Measurements from ENCODE around the gene LAD1.
A peak's percentile ranks its signal among the peaks of the same experiment; 100 is the strongest.

LAD1 gene

DNA sequence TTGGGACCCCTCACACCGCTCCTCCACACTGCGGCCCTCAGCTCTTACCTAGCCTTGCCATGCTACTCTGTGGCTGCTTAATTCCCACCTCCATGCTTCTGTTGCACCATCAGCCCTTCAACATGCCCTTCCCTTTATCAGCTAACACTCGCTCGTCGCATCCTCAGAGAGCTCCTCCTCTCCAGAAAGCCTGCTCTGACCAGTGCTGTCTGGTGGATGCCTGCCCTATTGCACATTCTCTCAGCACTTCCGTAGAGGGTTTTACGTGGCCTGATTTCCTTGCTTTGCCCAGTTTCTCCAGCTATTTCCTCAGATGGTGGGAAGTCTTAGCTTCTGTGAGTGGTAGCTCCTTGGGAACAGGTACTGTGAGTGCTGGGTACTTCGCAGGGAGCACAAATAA lies 10.3 kb upstream of the LAD1 start:
- Histone ChIP-seq H4K8ac (ENCODE audit: low read depth, low read length) (no peak overlapping the region), H3K4ac (ENCODE audit: low read depth, low read length) (no peak overlapping the region), H3K4me3 (ENCODE audit: low read depth, low read length) (no peak overlapping the region), H2AFZ (ENCODE audit: insufficient read depth, low read length, poor library complexity) (no peak overlapping the region), H3K36me3 (ENCODE audit: control insufficient read depth in 1 of 2, insufficient read depth in 2 of 2, low read length in 2 of 2) (no peaks in the 10 kb centered on the region), H3K79me2 (ENCODE audit: control insufficient read depth, insufficient read depth, low read length, poor library complexity) (no peaks in the 10 kb centered on the region), H3K18ac (ENCODE audit: low read length) (no peak overlapping the region), H3K4me1 (ENCODE audit: control insufficient read depth in 1 of 2, insufficient read depth in 2 of 2, low read length in 2 of 2) (no peaks in the 10 kb centered on the region), H2BK12ac (ENCODE audit: low read length) (no peak overlapping the region), H3K79me1 (ENCODE audit: low read length) (no peaks in the 10 kb centered on the region), H2AK5ac (ENCODE audit: low read length) (no peak overlapping the region), H3K9me3 (ENCODE audit: insufficient read depth, low read depth, low read length) (peaks cover 2% of the 10 kb centered on the region), H3K14ac (ENCODE audit: low read length) (no peak overlapping the region), H4K12ac (ENCODE audit: low read depth, low read length) (no peak overlapping the region), H2BK120ac (ENCODE audit: insufficient read depth, low read length, poor library complexity) (no peak overlapping the region), H3K27ac (ENCODE audit: low read depth, low read length) (no peak overlapping the region), H3K23ac (ENCODE audit: low read length) (no peak overlapping the region), H3K9ac (ENCODE audit: low read length) (no peak overlapping the region), H3K27me3 (ENCODE audit: insufficient read depth, low read length) (no peaks in the 10 kb centered on the region), H3K4me2 (ENCODE audit: low read length) (no peak overlapping the region), H2BK5ac (ENCODE audit: low read depth, low read length, poor library complexity) (no peak overlapping the region), H4K91ac (ENCODE audit: low read depth, low read length) (no peak overlapping the region)
- DNase-seq = no peak
- no CpG with 5 or more reads among the region's 8 CpGs for WGBS (ENCODE audit: extremely low coverage, insufficient coverage, insufficient read length)

DNA sequence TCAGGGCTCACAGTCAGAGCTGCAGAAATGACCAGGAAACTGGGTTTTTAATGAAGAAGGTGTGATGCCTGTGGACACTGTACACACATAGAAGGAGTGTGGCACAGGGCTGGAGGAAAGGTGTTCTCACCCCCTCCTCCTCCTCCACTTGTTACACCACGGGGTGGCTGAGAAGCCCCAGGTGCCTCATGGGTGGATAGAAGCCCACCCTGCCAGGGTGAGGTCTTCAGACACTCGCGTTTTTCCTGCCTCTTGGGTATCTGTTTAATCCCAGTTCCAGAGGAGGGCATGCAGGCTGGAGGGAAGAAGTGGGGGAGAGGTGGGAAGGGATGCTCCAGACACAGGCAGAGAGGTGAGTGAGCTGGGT lies 9.7 kb upstream of the LAD1 start:
- Histone ChIP-seq H2AK5ac (ENCODE audit: low read length) (no peak overlapping the region), H3K9ac (ENCODE audit: low read length) (no peak overlapping the region), H3K79me2 (ENCODE audit: control insufficient read depth, insufficient read depth, low read length, poor library complexity) (no peaks in the 10 kb centered on the region), H3K4me3 (ENCODE audit: low read depth, low read length) (no peak overlapping the region), H2BK120ac (ENCODE audit: insufficient read depth, low read length, poor library complexity) (no peak overlapping the region), H3K27ac (ENCODE audit: low read depth, low read length) (no peak overlapping the region), H4K8ac (ENCODE audit: low read depth, low read length) (no peak overlapping the region), H4K91ac (ENCODE audit: low read depth, low read length) (no peak overlapping the region), H3K14ac (ENCODE audit: low read length) (no peak overlapping the region), H3K4me1 (ENCODE audit: control insufficient read depth in 1 of 2, insufficient read depth in 2 of 2, low read length in 2 of 2) (no peaks in the 10 kb centered on the region), H3K27me3 (ENCODE audit: insufficient read depth, low read length) (no peaks in the 10 kb centered on the region), H3K36me3 (ENCODE audit: control insufficient read depth in 1 of 2, insufficient read depth in 2 of 2, low read length in 2 of 2) (no peaks in the 10 kb centered on the region), H4K12ac (ENCODE audit: low read depth, low read length) (no peak overlapping the region), H2BK12ac (ENCODE audit: low read length) (no peak overlapping the region), H2AFZ (ENCODE audit: insufficient read depth, low read length, poor library complexity) (no peak overlapping the region), H3K4ac (ENCODE audit: low read depth, low read length) (no peak overlapping the region), H2BK5ac (ENCODE audit: low read depth, low read length, poor library complexity) (no peak overlapping the region), H3K79me1 (ENCODE audit: low read length) (no peaks in the 10 kb centered on the region), H3K4me2 (ENCODE audit: low read length) (no peak overlapping the region), H3K18ac (ENCODE audit: low read length) (no peak overlapping the region), H3K23ac (ENCODE audit: low read length) (no peak overlapping the region), H3K9me3 (ENCODE audit: insufficient read depth, low read depth, low read length) (no peaks in the 10 kb centered on the region)
- no CpG with 5 or more reads among the region's 3 CpGs for WGBS (ENCODE audit: extremely low coverage, insufficient coverage, insufficient read length)
- DNase-seq = no peak

DNA sequence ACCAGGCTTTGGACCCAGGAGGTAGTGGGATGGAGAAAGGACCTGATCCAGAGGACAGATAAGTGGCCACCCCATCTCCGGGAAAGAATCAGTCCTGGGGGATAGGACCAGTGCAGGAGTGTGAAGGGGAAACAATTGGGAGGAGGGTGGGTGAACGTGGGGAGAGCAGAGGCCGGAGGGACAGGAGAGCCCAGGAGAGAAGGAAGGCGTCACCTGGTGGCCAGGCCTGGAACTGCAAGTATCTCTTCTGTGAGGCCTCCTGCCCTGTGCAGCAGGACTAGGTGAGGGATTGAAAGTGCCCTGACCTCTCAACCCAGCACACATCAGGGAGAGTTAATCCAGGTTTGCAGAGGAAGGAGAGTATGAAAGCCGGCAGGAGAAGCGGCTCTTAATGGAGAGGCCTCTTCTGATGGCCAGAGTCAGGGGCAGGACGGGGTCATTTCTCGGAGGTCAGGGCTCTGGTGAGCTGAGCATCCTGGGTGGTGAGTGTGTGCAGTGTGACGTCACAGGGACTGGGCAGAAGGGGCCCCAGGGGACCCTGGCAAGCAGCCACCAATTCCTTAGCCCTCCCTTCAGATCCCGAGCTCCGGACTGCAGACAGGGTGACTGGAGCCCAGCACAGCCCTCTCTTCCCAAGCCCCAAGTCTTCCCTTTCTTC lies 9.2 kb upstream of the LAD1 start:
- Histone ChIP-seq H4K12ac (ENCODE audit: low read depth, low read length) (no peak overlapping the region), H3K23ac (ENCODE audit: low read length) (no peak overlapping the region), H3K18ac (ENCODE audit: low read length) (no peak overlapping the region), H3K79me1 (ENCODE audit: low read length) (no peaks in the 10 kb centered on the region), H2AK5ac (ENCODE audit: low read length) (no peak overlapping the region), H3K27me3 (ENCODE audit: insufficient read depth, low read length) (no peaks in the 10 kb centered on the region), H2BK12ac (ENCODE audit: low read length) (no peak overlapping the region), H2AFZ (ENCODE audit: insufficient read depth, low read length, poor library complexity) (peak overlapping the region; percentile 11), H4K8ac (ENCODE audit: low read depth, low read length) (no peak overlapping the region), H3K4me1 (ENCODE audit: control insufficient read depth in 1 of 2, insufficient read depth in 2 of 2, low read length in 2 of 2) (no peaks in the 10 kb centered on the region), H3K36me3 (ENCODE audit: control insufficient read depth in 1 of 2, insufficient read depth in 2 of 2, low read length in 2 of 2) (no peaks in the 10 kb centered on the region), H3K4me3 (ENCODE audit: low read depth, low read length) (no peak overlapping the region), H3K4ac (ENCODE audit: low read depth, low read length) (no peak overlapping the region), H2BK120ac (ENCODE audit: insufficient read depth, low read length, poor library complexity) (no peak overlapping the region), H3K4me2 (ENCODE audit: low read length) (no peak overlapping the region), H3K9me3 (ENCODE audit: insufficient read depth, low read depth, low read length) (no peaks in the 10 kb centered on the region), H2BK5ac (ENCODE audit: low read depth, low read length, poor library complexity) (no peak overlapping the region), H4K91ac (ENCODE audit: low read depth, low read length) (no peak overlapping the region), H3K9ac (ENCODE audit: low read length) (no peak overlapping the region), H3K79me2 (ENCODE audit: control insufficient read depth, insufficient read depth, low read length, poor library complexity) (no peaks in the 10 kb centered on the region), H3K14ac (ENCODE audit: low read length) (no peak overlapping the region), H3K27ac (ENCODE audit: low read depth, low read length) (no peak overlapping the region)
- peak; percentile 71 to 89 for DNase-seq
- WGBS (ENCODE audit: extremely low coverage, insufficient coverage, insufficient read length) = no CpG with 5 or more reads among the region's 11 CpGs

DNA sequence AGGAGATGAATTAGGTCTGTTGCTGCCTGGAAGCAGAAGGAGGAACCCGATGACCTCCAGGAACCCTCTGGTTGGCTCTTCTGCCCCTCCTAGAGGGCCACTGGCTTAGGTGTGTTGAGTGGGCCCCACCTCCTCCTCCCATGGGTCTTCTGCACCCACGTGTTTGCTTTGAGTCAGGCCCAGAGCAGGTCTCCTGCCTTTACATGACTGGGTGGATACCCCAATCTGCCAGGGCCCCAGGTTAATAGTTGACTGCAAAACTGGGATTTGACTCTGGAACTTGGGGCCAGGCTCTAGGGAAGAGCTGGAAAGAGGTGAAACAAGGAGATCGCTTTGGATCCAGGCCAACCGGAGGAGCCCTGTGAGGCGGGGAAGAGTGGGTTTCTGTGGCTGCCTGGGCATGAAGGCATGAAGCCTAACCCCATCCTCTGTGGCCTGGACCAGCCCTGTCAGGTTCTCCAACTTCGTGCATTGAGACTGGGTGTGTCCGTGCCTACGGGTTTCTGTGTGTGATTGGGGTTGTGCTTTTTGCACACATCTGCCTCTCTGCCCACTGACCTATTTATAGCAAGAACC lies 7.8 kb upstream of the LAD1 start:
- Histone ChIP-seq H3K23ac (ENCODE audit: low read length) (no peak overlapping the region), H3K18ac (ENCODE audit: low read length) (no peak overlapping the region), H2BK12ac (ENCODE audit: low read length) (no peak overlapping the region), H3K79me1 (ENCODE audit: low read length) (no peaks in the 10 kb centered on the region), H3K27ac (ENCODE audit: low read depth, low read length) (no peak overlapping the region), H4K8ac (ENCODE audit: low read depth, low read length) (no peak overlapping the region), H3K4me3 (ENCODE audit: low read depth, low read length) (no peak overlapping the region), H3K79me2 (ENCODE audit: control insufficient read depth, insufficient read depth, low read length, poor library complexity) (no peaks in the 10 kb centered on the region), H2AK5ac (ENCODE audit: low read length) (no peak overlapping the region), H3K4me1 (ENCODE audit: control insufficient read depth in 1 of 2, insufficient read depth in 2 of 2, low read length in 2 of 2) (no peaks in the 10 kb centered on the region), H2BK5ac (ENCODE audit: low read depth, low read length, poor library complexity) (no peak overlapping the region), H3K27me3 (ENCODE audit: insufficient read depth, low read length) (no peaks in the 10 kb centered on the region), H3K14ac (ENCODE audit: low read length) (no peak overlapping the region), H3K4ac (ENCODE audit: low read depth, low read length) (no peak overlapping the region), H3K4me2 (ENCODE audit: low read length) (no peak overlapping the region), H3K9me3 (ENCODE audit: insufficient read depth, low read depth, low read length) (no peaks in the 10 kb centered on the region), H2AFZ (ENCODE audit: insufficient read depth, low read length, poor library complexity) (no peak overlapping the region), H3K36me3 (ENCODE audit: control insufficient read depth in 1 of 2, insufficient read depth in 2 of 2, low read length in 2 of 2) (no peaks in the 10 kb centered on the region), H4K91ac (ENCODE audit: low read depth, low read length) (no peak overlapping the region), H4K12ac (ENCODE audit: low read depth, low read length) (no peak overlapping the region), H3K9ac (ENCODE audit: low read length) (no peak overlapping the region), H2BK120ac (ENCODE audit: insufficient read depth, low read length, poor library complexity) (no peak overlapping the region)
- no CpG with 5 or more reads among the region's 8 CpGs for WGBS (ENCODE audit: extremely low coverage, insufficient coverage, insufficient read length)
- DNase-seq = no peak

Data from trophoblast cell (in vitro differentiated cells and primary cell).